ENCODE measurements around the gene PIWIL4. TPM values are rescaled to one million over a fixed set of nuclear protein-coding genes. Genes with fewer than 3 reads are reported as not detected.

PIWIL4 gene
- 0.05 TPM in 1 of 2 replicates, not detected in the other for total RNA-seq (2014; rRNA removed; shearing (Covaris generic))

- Histone ChIP-seq H3K27ac (no peak within 1 kb of the TSS), H3K9me3 (replicated peaks) (no peaks in the 10 kb centered on the region), H3K36me3 (no peaks in the 10 kb centered on the region), H3K27me3 (replicated peaks) (no peaks in the 10 kb centered on the region), H3K4me1 (replicated peaks) (no peaks in the 10 kb centered on the region; the same call in 1 of the 2 replicates), H3K4me3 (no peak within 1 kb of the TSS)
- no peak for DNase-seq (ENCODE audit: low read depth in 1 of 2, low spot score in 2 of 2)
Observed at GRCh38 chr11:94567181-94567670, at the start of gene PIWIL4. PIWIL4 (plus strand) TSS chr11:94567368; CDS start chr11:94567519, 151 bp downstream.

- DNase-seq (ENCODE audit: low read depth in 1 of 2, low spot score in 2 of 2) = no peak
- Histone ChIP-seq H3K4me1 (replicated peaks) (no peaks in the 10 kb centered on the region), H3K27me3 (replicated peaks) (no peaks in the 10 kb centered on the region), H3K27ac (no peak overlapping the region), H3K36me3 (no peaks in the 10 kb centered on the region), H3K9me3 (replicated peaks) (no peaks in the 10 kb centered on the region), H3K4me3 (no peak overlapping the region)
Observed at GRCh38 chr11:94518300-94518699, 48.9 kb upstream of the PIWIL4 start.

- H3K27me3 ChIP-seq (replicated peaks) = no peaks in the 10 kb centered on the region
- peak in 1 of 2 experiments; percentile 10 for DNase-seq (ENCODE audit: low read depth in 1 of 2, low spot score in 2 of 2)
Observed at GRCh38 chr11:94519478-94520084, 47.6 kb upstream of the PIWIL4 start.

GRCh38 chr11:94521684-94522083, 45.5 kb upstream of the PIWIL4 start:
- no peaks in the 10 kb centered on the region for H3K27me3 ChIP-seq (replicated peaks)
- DNase-seq (ENCODE audit: low read depth in 1 of 2, low spot score in 2 of 2) = no peak
- H3K4me1 ChIP-seq (replicated peaks) = no peaks in the 10 kb centered on the region
- H3K27ac ChIP-seq = no peak overlapping the region
- no peaks in the 10 kb centered on the region for H3K9me3 ChIP-seq (replicated peaks)
- no peaks in the 10 kb centered on the region for H3K36me3 ChIP-seq
- no peak overlapping the region for H3K4me3 ChIP-seq

More at GRCh38 chr11:94519478-94520084, 47.6 kb upstream of the PIWIL4 start:
- no peak overlapping the region for H3K27ac ChIP-seq
- no peak overlapping the region for H3K4me3 ChIP-seq
- no peaks in the 10 kb centered on the region for H3K4me1 ChIP-seq (replicated peaks)
- H3K36me3 ChIP-seq = no peaks in the 10 kb centered on the region
- no peaks in the 10 kb centered on the region for H3K9me3 ChIP-seq (replicated peaks)

GRCh38 chr11:94524341-94524740, 42.8 kb upstream of the PIWIL4 start:
- H3K27me3 ChIP-seq (replicated peaks) = no peaks in the 10 kb centered on the region
- no peaks in the 10 kb centered on the region for H3K4me1 ChIP-seq (replicated peaks)
- no peak for DNase-seq (ENCODE audit: low read depth in 1 of 2, low spot score in 2 of 2)
- no peak overlapping the region for H3K27ac ChIP-seq
- H3K36me3 ChIP-seq = no peaks in the 10 kb centered on the region
- no peak overlapping the region for H3K4me3 ChIP-seq
- no peaks in the 10 kb centered on the region for H3K9me3 ChIP-seq (replicated peaks)

- Histone ChIP-seq H3K27me3 (replicated peaks) (no peaks in the 10 kb centered on the region), H3K4me1 (replicated peaks) (no peaks in the 10 kb centered on the region), H3K36me3 (no peaks in the 10 kb centered on the region), H3K27ac (no peak overlapping the region), H3K9me3 (replicated peaks) (no peaks in the 10 kb centered on the region), H3K4me3 (no peak overlapping the region)
- DNase-seq (ENCODE audit: low read depth in 1 of 2, low spot score in 2 of 2) = peak; percentile 27 to 56
Observed at GRCh38 chr11:94525546-94526324, 41.4 kb upstream of the PIWIL4 start.

GRCh38 chr11:94526645-94527438, 40.3 kb upstream of the PIWIL4 start:
- DNase-seq (ENCODE audit: low read depth in 1 of 2, low spot score in 2 of 2) = no peak
- H3K4me3 ChIP-seq = no peak overlapping the region
- no peaks in the 10 kb centered on the region for H3K36me3 ChIP-seq
- H3K27ac ChIP-seq = no peak overlapping the region
- H3K27me3 ChIP-seq (replicated peaks) = no peaks in the 10 kb centered on the region
- no peaks in the 10 kb centered on the region for H3K4me1 ChIP-seq (replicated peaks)
- H3K9me3 ChIP-seq (replicated peaks) = no peaks in the 10 kb centered on the region

- no peak for DNase-seq (ENCODE audit: low read depth in 1 of 2, low spot score in 2 of 2)
- Histone ChIP-seq H3K36me3 (no peaks in the 10 kb centered on the region), H3K4me3 (no peak overlapping the region), H3K27me3 (replicated peaks) (no peaks in the 10 kb centered on the region), H3K27ac (no peak overlapping the region), H3K9me3 (replicated peaks) (no peaks in the 10 kb centered on the region), H3K4me1 (replicated peaks) (no peaks in the 10 kb centered on the region)
Observed at GRCh38 chr11:94528551-94528950, 38.6 kb upstream of the PIWIL4 start.

GRCh38 chr11:94532211-94532610, 35.0 kb upstream of the PIWIL4 start:
- H3K27ac ChIP-seq = no peak overlapping the region
- no peak overlapping the region for H3K4me3 ChIP-seq
- DNase-seq (ENCODE audit: low read depth in 1 of 2, low spot score in 2 of 2) = no peak
- no peaks in the 10 kb centered on the region for H3K9me3 ChIP-seq (replicated peaks)
- H3K36me3 ChIP-seq = no peaks in the 10 kb centered on the region
- no peaks in the 10 kb centered on the region for H3K27me3 ChIP-seq (replicated peaks)
- H3K4me1 ChIP-seq (replicated peaks) = no peaks in the 10 kb centered on the region

GRCh38 chr11:94533206-94533605, 34.0 kb upstream of the PIWIL4 start:
- no peak for DNase-seq (ENCODE audit: low read depth in 1 of 2, low spot score in 2 of 2)
- Histone ChIP-seq H3K27me3 (replicated peaks) (no peaks in the 10 kb centered on the region), H3K27ac (no peak overlapping the region), H3K9me3 (replicated peaks) (no peaks in the 10 kb centered on the region), H3K36me3 (no peaks in the 10 kb centered on the region), H3K4me3 (no peak overlapping the region), H3K4me1 (replicated peaks) (no peaks in the 10 kb centered on the region)

- Histone ChIP-seq H3K27ac (no peak overlapping the region), H3K27me3 (replicated peaks) (no peaks in the 10 kb centered on the region), H3K4me3 (no peak overlapping the region), H3K4me1 (replicated peaks) (no peaks in the 10 kb centered on the region), H3K36me3 (no peaks in the 10 kb centered on the region), H3K9me3 (replicated peaks) (no peaks in the 10 kb centered on the region)
- no peak for DNase-seq (ENCODE audit: low read depth in 1 of 2, low spot score in 2 of 2)
Observed at GRCh38 chr11:94533696-94534630, 33.2 kb upstream of the PIWIL4 start.

- Histone ChIP-seq H3K27me3 (replicated peaks) (no peaks in the 10 kb centered on the region), H3K9me3 (replicated peaks) (no peaks in the 10 kb centered on the region), H3K27ac (no peak overlapping the region), H3K4me1 (replicated peaks) (no peaks in the 10 kb centered on the region), H3K4me3 (no peak overlapping the region), H3K36me3 (no peaks in the 10 kb centered on the region)
- DNase-seq (ENCODE audit: low read depth in 1 of 2, low spot score in 2 of 2) = no peak
Observed at GRCh38 chr11:94536386-94536785, 30.8 kb upstream of the PIWIL4 start.

GRCh38 chr11:94537031-94537600, 30.1 kb upstream of the PIWIL4 start:
- Histone ChIP-seq H3K4me1 (replicated peaks) (no peaks in the 10 kb centered on the region), H3K9me3 (replicated peaks) (no peaks in the 10 kb centered on the region), H3K27ac (no peak overlapping the region), H3K4me3 (no peak overlapping the region), H3K27me3 (replicated peaks) (no peaks in the 10 kb centered on the region), H3K36me3 (no peaks in the 10 kb centered on the region)
- no peak for DNase-seq (ENCODE audit: low read depth in 1 of 2, low spot score in 2 of 2)
